Psoas muscle (tissue), 8 donors: Measurements from ENCODE around the gene RLF. TPM values are rescaled to one million over a fixed set of nuclear protein-coding genes. Genes with fewer than 3 reads are reported as not detected.

Source experiments
- ATAC-seq, 4 donors: fragments of 200-7000 bp; cut with Tn5 transposase; one replicate each; pipeline ENCODE4 v1.9.1; 2020; ENCODE audit warnings: moderate library complexity in 3 of 4, mild to moderate bottlenecking in 2 of 4
- DNase-seq, 2 donors: peaks; one replicate each; pipeline ENCODE4 v3.0.0-alpha.2; 2020
- H3K27ac ChIP-seq: fragments of 200-600 bp; one replicate; pipeline ENCODE4 v1.8.0; 2022
- H3K27me3 ChIP-seq, 3 donors: fragments of 200-600 bp in 1 of 3; one replicate each; pipeline versions ENCODE4 v1.6.1 to v1.8.0; 2013 to 2022; ENCODE audit warnings: low read length in 2 of 3, mild to moderate bottlenecking in 2 of 3, moderate library complexity in 1 of 3; ENCODE audit not compliant: insufficient read depth in 3 of 3
- H3K36me3 ChIP-seq, 2 donors: fragments of 200-600 bp in 1 of 2; one replicate each; pipeline versions ENCODE4 v1.6.1 to v1.8.0; 2013 to 2022; ENCODE audit warnings: low read depth in 1 of 2, mild to moderate bottlenecking in 1 of 2, moderate library complexity in 1 of 2; ENCODE audit not compliant: insufficient read depth in 1 of 2
- H3K4me1 ChIP-seq: fragments of 200-600 bp; one replicate; pipeline ENCODE4 v1.8.0; 2022
- H3K4me3 ChIP-seq: fragments of 200-600 bp; one replicate; pipeline ENCODE4 v1.8.0; 2022; ENCODE audit warnings: mild to moderate bottlenecking
- H3K9me3 ChIP-seq: fragments of 200-600 bp; one replicate; pipeline ENCODE4 v1.8.0; 2022
- CTCF ChIP-seq: fragments of 200-600 bp; IDR thresholded peaks from one replicate; pipeline ENCODE4 v1.8.0; 2022; ENCODE audit warnings: antibody characterized with exemption
- WGBS, 3 donors: extraction: QIAGEN DNeasy Blood & Tissue Kit; methylation state at CpG; one replicate each; pipeline versions ENCODE4 v1.1.6 to v1.1.7; 2013; 5-methylcytosine and 5-hydroxymethylcytosine counted together
- intact Hi-C, 2 donors: fragments of 100-400 bp; cut with DNase I; formaldehyde crosslinking; loops; one replicate each; pipeline versions ENCODE4 v1.11.0 to v1.14.2; 2022
- polyA plus RNA-seq, 3 donors: library from polyadenylated mRNA; stranded (reverse); fragments of 200-250 nt; gene quantifications; one replicate each; pipeline ENCODE4 v1.2.3, GENCODE V29; 2013
- total RNA-seq, 4 donors: library from RNA; stranded (reverse); fragmentation: NEBNext Ultra II Directional in 2 of 4; extraction: Animal tissue kit (Norgen Biotek cat#: 25700) in 2 of 4; gene quantifications; one replicate each; pipeline versions ENCODE4 v1.2.1 to v1.2.4, GENCODE V29; 2021 to 2023
- donor health status: healthy with polysubstance abuse.
- donor health status: DM: no; HTN: no; CAD: no; lungs with moderate emphysema.
- donor health status: Bipolar disorder and iron deficiency.
- donor health status: healthy.
- donor health status: DM: yes; HTN: yes; CAD: no.
- donor health status: DM: no; HTN: no; CAD: no.
- donor health status: DM: no; HTN: no; CAD: no.
- donor health status: DM: yes; HTN: yes; CAD: no.

RLF gene
- total and polyA plus RNA-seq, 7 donors, result 4.5 to 16.4 (median 10.3) TPM

GRCh38 chr1:40239626-40240025 is 78.4 kb downstream of the RLF start:
- 75 to 84% (median 83%) methylated on average over 1 of the region's 1 CpG for WGBS, 3 donors
- H3K36me3 ChIP-seq, result peaks cover 7 to 51% of the 10 kb centered on the region in 2 donors
- no peak for ATAC-seq

GRCh38 chr1:40240390-40240789 is 79.2 kb downstream of the RLF start:
- Histone ChIP-seq H3K27ac (no peak overlapping the region), H3K4me3 (no peak overlapping the region), H3K27me3 (no peaks in the 10 kb centered on the region), H3K4me1 (no peaks in the 10 kb centered on the region), H3K9me3 (no peaks in the 10 kb centered on the region), H3K36me3 (peaks cover 7 to 43% of the 10 kb centered on the region in 2 donors)
- DNase-seq, result no peak
- intact Hi-C loops, result no loop called here
- no peak for ATAC-seq
- no peak for TF ChIP-seq CTCF
- WGBS, 3 donors, result 98 to 99% (median 98%) methylated on average over 2 of the region's 2 CpGs

More at GRCh38 chr1:40239626-40240025, 78.4 kb downstream of the RLF start:
- no peak for DNase-seq
- H3K27ac ChIP-seq, result no peak overlapping the region
- no peak overlapping the region for H3K4me3 ChIP-seq
- intact Hi-C loops, result no loop called here
- no peaks in the 10 kb centered on the region for H3K9me3 ChIP-seq
- no peaks in the 10 kb centered on the region for H3K27me3 ChIP-seq
- no peaks in the 10 kb centered on the region for H3K4me1 ChIP-seq
- TF ChIP-seq CTCF, result no peak

- Histone ChIP-seq H3K36me3 (peaks cover 7 to 33% of the 10 kb centered on the region in 2 donors), H3K4me1 (no peaks in the 10 kb centered on the region), H3K9me3 (no peaks in the 10 kb centered on the region), H3K27me3 (no peaks in the 10 kb centered on the region), H3K4me3 (no peak overlapping the region), H3K27ac (no peak overlapping the region)
- DNase-seq (no peak), ATAC-seq (no peak)
- TF ChIP-seq CTCF, result no peak
- intact Hi-C loops, result no loop called here
- 79 to 90% (median 85%) methylated on average over 1 of the region's 1 CpG for WGBS, 3 donors
Observed at GRCh38 chr1:40241362-40241761, 80.2 kb downstream of the RLF start.

- no peak overlapping the region for H3K4me3 ChIP-seq
- H3K4me1 ChIP-seq, result no peaks in the 10 kb centered on the region
- 50 to 57% (median 55%) methylated on average over 2 of the region's 2 CpGs for WGBS, 3 donors
- ATAC-seq, result no peak
- intact Hi-C loops, result no loop called here
- no peaks in the 10 kb centered on the region for H3K9me3 ChIP-seq
- TF ChIP-seq CTCF, result no peak
- no peak overlapping the region for H3K27ac ChIP-seq
- H3K36me3 ChIP-seq, result peaks cover 3 to 14% of the 10 kb centered on the region in 2 donors
- H3K27me3 ChIP-seq, result no peaks in the 10 kb centered on the region
- DNase-seq, result no peak
Observed at GRCh38 chr1:40243351-40243750, 82.2 kb downstream of the RLF start.

GRCh38 chr1:40244138-40244744 is 83.1 kb downstream of the RLF start:
- ATAC-seq (no peak), DNase-seq (no peak)
- H3K27me3 ChIP-seq, result no peaks in the 10 kb centered on the region
- no peaks in the 10 kb centered on the region for H3K9me3 ChIP-seq
- 65 to 69% (median 66%) methylated on average over 4 of the region's 4 CpGs for WGBS, 3 donors
- no peaks in the 10 kb centered on the region for H3K4me1 ChIP-seq
- H3K4me3 ChIP-seq, result no peak overlapping the region
- intact Hi-C loops, result no loop called here
- no peak for TF ChIP-seq CTCF
- H3K36me3 ChIP-seq, result peaks cover 3 to 5% of the 10 kb centered on the region in 2 donors
- no peak overlapping the region for H3K27ac ChIP-seq
